HG02678 (cell line): Measurements from ENCODE around the gene COX6B2.

ENCODE experiments used
- ATAC-seq: cut with Tn5 transposase; IDR thresholded peaks from one replicate; pipeline ENCODE4 v1.9.1; 2021; ENCODE audit warnings: mild to moderate bottlenecking, moderate library complexity; ENCODE audit not compliant: unreplicated experiment

The COX6B2 gene

DNA sequence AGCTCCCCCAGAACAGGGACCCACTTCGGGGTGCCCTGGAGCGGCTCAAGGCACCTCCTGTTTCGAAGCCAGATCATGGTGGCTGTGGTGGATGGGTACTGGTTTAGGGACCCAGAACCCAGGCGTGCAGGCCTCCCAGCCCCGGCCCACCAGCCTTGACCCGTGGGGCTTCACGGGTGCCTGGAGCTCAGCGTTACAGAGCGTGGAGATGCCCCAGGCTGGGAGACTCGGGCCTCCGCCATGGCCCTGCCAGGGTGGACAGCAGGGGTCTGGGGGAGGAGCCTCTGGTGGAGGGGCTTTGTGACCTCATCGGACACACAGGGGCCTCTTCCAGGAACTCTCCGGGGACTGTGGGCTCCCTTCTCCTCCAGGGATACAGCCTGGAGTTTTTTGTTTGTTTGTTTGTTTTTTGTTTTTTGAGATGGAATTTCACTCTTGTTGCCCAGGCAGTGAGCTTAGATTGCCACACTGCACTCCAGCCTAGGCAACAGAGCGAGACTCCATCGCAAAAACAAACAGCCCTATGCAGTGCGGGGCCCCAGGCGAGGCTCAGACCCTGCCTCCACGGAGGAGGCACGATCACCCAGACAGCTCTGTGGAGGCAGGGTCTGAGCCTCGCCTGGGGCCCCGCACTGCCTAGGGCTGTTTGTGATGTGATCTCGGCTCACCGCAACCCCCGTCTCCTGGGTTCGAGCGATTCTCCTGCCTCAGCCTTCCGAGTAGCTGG lies 8.6 kb upstream of the COX6B2 start, which contains the start of gene GARIN5B:
Gene GARIN5B (minus strand): TSS at position 271 of the 727 bp plus-strand sequence. CDS start 194 bp downstream, at position 77.
- ATAC-seq, result no peak

GRCh38 chr19:55362174-55362989 lies 7.9 kb upstream of the COX6B2 start:
- no peak for ATAC-seq

DNA sequence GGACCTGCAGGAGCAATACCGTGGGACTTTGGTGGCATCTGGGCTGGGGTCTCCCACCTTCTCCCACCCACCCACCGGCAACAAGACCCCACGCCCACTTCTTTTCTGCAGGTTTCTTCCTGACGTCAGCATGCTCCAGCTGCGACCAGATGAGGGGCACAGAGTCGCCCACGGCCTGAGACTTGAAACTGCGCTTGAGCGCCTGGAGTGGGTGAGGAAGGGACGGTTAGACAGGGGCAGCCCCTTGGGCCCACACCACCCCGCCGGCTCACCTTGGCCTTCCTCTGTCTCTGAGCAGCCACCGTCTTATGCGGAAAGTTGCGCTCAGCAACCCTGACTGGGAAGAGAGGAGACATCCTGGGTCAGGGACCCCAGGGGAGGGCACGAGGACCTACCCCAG lies 6.4 kb upstream of the COX6B2 start:
- no peak for ATAC-seq

GRCh38 chr19:55358943-55359908 lies 4.7 kb upstream of the COX6B2 start:
- no peak for ATAC-seq

DNA sequence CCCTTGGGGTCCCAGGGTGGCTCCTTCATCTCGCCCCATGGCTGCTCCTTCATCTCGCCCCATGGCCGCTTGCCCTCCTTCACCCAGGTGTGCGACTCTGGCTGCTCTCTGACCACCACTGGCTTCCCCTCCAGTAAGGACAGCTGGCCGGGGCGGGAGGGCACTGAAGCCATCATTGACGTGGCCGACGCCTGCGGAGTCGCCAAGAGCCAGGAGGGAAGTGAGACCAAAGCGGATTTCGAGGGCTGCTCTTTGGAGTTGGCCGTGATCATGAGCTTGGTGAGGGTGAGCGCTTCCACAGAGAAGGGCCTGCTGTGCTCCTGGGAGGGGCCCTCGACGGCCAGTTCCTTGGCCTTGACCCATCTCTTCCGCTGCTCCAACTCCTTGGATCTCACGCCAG lies 4.0 kb upstream of the COX6B2 start:
- ATAC-seq, result no peak

DNA sequence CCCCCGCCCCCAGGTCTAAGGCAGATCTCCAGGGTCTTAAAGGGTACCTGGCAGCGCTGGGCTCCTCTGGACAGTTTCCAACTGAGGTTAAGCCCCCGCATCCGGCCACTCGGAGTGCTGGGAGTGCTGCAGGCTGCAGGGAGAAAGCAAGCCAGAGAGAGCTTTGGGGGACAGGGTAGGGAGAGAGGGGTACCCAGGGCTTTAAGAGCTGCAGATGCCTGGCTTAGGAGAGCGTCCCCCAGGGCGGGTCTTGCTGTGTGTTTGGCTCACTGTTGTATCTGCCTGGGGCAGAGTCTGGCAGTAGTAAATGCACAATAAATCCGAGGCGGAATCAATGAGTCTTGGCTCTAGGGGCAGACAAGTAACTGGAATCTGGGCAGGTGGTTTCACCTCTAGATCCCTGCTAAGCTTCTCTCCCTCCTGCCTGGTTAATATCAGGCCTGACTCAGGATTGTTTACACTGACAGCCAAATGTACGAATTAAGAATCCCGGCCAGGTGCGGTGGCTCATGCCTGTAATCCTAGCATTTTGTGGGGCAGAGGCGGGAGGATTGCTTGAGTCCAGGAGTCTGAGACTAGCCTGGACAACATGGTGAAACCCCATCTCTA lies 798 bp upstream of the COX6B2 start:
- ATAC-seq, result no peak

- ATAC-seq, result no peak
Measured at GRCh38 chr19:55353803-55354697, 469 bp downstream of the COX6B2 start.

DNA sequence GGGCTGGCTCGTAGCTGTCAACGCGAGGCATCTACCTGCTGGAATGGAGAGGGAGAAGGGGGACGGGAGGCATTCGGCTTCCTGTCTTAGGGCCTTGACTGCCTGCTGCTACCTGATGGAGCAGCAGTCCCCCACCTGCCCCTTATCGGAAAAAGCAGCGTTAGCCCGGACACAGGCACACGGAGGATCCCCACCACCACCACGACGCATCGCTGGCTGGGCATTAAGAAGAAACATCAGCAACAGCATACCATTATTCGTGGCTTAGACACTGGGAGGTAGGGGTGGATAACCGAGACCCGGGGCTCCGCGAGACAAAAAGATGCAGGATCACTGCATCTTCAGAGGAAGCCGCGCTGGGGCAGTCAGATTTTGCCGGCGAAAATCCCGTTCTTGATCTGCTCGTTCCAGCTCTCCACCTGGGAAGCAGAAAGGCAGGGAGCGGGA lies 1.1 kb downstream of the COX6B2 start:
- no peak for ATAC-seq

DNA sequence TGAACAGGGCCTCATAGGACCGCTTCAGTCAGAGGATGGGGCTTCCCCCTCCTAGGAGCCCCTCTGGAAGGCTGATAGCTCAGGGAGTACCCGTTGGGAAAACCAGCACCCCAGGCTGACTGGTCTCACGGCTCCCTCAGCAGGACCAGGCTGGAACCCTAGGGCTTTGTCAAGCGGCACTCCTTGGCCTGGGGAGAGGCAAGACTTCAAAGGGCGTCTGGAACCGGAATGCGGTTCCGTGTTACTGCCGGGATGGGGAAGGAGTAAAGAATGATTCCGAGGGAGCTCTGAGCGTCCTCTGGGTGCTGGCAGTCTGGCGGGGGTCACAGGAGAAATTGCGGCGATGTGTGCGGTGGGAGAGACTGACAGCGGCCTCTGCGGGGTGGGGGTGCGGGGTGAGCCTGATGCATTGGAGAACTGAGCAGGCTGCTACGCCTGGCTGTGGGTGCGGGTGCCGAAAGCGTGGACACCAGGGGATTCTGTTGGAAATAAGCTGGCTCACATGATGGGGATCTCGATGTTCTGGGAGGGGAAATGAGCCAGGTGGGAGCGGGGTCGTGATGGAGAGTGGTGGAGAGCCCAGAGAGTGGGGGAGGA lies 1.9 kb downstream of the COX6B2 start:
- no peak for ATAC-seq

DNA sequence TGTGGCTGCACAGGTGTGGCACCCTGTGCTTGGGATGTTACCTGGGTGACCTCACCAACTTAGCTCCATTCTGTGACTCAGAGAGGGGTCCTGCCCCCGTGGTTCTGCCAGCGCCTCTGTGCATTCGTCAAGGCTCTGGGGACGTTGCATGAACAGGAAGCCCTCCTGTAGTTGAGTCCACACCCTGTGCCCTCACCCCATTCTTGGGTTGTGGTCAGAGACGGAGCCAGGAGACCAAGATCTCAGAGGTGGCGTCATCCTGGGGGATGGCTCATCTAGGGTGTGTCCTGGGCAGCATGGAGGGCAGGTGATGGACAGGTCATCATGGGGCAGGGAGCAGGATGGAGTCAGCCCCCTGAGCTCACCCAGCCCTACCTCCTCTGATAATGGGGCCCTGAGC lies 2.5 kb downstream of the COX6B2 start:
- no peak for ATAC-seq

GRCh38 chr19:55350620-55351315 lies 3.8 kb downstream of the COX6B2 start:
- no peak for ATAC-seq

- ATAC-seq, result no peak
Measured at GRCh38 chr19:55348317-55349034, 6.0 kb downstream of the COX6B2 start.

DNA sequence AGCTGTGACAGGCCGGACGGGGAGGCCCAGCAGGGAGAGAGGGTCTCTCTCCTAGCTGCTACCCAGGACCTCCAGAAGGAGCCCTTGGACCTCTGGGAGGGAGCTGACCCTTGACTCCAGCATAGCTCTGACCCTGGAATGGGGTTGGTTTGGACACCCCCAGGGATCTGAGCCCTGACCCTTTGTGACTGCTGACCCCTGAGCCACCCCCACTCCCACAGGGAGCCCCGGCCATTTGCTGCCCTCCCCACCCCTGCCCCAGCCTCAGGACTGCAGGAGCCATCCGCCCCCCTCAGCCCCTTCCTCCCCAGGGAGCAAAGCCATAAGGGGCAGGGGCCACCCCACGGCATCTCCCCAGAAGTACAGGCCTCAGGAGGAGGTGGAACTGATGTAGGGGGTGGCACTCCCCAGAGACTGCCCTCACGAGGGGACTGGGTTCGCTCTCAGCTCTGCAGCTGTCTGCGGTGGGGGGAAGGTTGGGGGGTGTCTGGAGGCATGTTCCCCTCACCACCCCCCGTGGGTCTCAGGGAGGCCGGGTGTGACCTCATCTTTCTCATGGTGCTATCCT lies 7.0 kb downstream of the COX6B2 start:
- ATAC-seq, result no peak

DNA sequence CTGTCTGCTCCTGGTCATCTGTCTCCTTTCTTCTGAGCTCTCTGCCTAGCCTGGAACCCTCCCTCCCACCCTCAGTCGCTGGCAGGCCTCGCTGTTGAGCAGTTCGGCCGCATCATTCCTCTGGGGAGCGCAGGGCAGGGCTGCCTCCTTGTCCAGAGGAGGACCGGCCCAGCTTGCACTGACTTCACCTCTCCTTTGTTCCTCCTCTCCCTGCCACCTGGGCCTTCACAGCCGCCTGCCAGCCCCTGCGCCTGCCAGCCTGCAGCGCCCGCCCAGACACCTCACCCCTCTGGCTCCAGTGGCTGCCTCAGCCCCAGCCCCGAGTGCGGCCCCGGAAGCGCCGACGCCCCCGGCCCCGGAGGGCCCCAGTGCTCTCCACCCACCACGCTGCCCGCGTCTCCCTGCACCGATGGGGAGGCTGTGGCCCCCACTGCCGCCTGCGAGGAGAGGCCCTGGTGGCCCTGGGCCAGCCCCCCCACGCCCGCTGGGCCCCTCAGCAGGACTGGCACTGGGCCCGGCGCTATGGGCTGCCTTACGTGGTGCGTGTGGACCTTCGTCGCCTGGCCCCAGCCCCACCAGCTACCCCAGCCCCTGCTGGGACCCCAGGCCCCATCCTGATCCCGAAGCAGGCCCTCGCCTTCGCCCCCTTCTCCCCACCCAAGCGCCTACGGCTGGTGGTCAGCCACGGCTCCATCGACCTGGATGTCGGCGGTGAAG lies 7.6 kb downstream of the COX6B2 start:
- no peak for ATAC-seq

DNA sequence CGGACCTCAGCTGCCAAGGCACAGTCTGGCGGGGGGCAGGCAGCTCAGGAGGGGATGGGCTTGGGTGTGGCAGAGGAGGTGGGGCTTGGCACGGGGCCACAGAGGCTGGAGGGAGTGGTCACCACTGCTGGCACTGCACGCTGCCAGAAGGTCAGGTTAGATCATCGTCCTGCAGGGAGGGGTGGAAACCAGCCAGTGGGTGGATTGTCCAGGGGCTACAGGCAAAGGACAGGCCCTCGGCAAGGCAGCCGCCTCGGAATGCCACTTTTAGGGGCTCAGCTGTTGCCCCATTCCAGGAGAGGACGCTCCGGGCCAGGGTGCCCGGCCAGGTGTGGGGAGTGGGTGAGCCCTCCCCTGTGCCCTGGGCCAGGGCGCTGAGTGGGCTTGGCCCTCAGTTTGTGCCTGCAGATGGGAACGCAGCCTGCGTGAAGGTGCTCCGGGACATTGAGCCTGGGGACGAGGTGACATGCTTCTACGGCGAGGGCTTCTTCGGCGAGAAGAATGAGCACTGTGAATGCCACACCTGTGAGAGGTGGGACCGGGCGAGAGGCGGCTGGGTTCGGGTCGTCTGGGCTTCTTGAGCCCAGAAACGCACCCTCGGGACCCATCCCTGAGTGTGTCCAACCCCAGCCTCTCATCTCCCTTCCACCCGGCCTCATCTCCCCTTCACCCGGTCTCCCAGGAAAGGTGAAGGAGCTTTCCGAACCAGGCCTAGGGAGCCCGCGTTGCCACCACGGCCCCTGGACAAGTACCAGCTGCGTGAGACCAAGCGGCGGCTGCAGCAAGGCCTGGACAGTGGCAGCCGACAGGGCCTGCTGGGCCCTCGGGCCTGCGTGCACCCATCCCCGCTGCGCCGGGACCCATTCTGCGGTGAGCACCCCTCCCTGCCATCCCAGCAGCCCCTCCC lies 8.4 kb downstream of the COX6B2 start:
- ATAC-seq, result no peak
